M059J (cell line): ENCODE results near the gene GARS1. TPM values are rescaled to one million over a fixed set of nuclear protein-coding genes. Genes with fewer than 3 reads are reported as not detected.

Experiments
- DNase-seq: peaks from one replicate; pipeline ENCODE4 v3.0.0-alpha.2; 2012; ENCODE audit warnings: low read depth
- total RNA-seq: library from RNA; depleted of rRNA; stranded (reverse); fragments of >200 nt; shearing (Covaris generic); gene quantifications from 2 replicates; pipeline ENCODE4 v1.2.3, GENCODE V29; 2014; rRNA removed

GARS1 gene
- total RNA-seq, 1 experiment from 2014 or later: 97.2 TPM

- DNase-seq: no peak
Observed at GRCh38 chr7:30681331-30681797, 86.7 kb downstream of the GARS1 start.

- no peak for DNase-seq
Observed at GRCh38 chr7:30681815-30682211, 87.1 kb downstream of the GARS1 start.

- DNase-seq: no peak
Observed at GRCh38 chr7:30682212-30683083, 87.8 kb downstream of the GARS1 start, which contains the start of gene CRHR2. Gene CRHR2, minus strand, starts transcription at chr7:30682456. Its CDS starts 176 bp downstream, at chr7:30682280.

- no peak for DNase-seq
Observed at GRCh38 chr7:30683306-30683705, 88.6 kb downstream of the GARS1 start.

Other genes starting within 250 kb of the GARS1 start
- 1.3 and 4.6 TPM in 2 replicates for gene NOD1, start 116.1 kb upstream of the GARS1 start, total RNA-seq
- 42.7 and 68.0 TPM in 2 replicates for gene GGCT, start 90.0 kb upstream of the GARS1 start, total RNA-seq
- gene CRHR2, start 87.6 kb downstream of the GARS1 start, total RNA-seq: not detected in 2 replicates
- gene INMT, start 157.3 kb downstream of the GARS1 start, total RNA-seq: 0.22 TPM in 1 of 2 replicates, not detected in the other
- gene MINDY4, start 176.5 kb downstream of the GARS1 start, total RNA-seq: 1.8 and 3.3 TPM in 2 replicates